Uterus (tissue), 2 donors: Measurements from ENCODE around the gene MYH11.

Experiments used
- CTCF ChIP-seq, 4 experiments: fragments of 200-600 bp in 2 of 4; fragments of 450-650 bp in 2 of 4; sonication (generic) in 2 of 4; IDR thresholded peaks; one replicate each; pipeline ENCODE4 v1.5.1; 2016 to 2019; ENCODE audit warnings: antibody characterized with exemption in 4 of 4, mild to moderate bottlenecking in 2 of 4, moderate library complexity in 1 of 4
- POLR2A ChIP-seq, 2 donors: fragments of 450-650 bp; IDR thresholded peaks; one replicate each; pipeline ENCODE4 v1.6.1; 2016; ENCODE audit warnings: antibody characterized with exemption in 2 of 2, mild to moderate bottlenecking in 1 of 2, moderate library complexity in 1 of 2

DNA sequence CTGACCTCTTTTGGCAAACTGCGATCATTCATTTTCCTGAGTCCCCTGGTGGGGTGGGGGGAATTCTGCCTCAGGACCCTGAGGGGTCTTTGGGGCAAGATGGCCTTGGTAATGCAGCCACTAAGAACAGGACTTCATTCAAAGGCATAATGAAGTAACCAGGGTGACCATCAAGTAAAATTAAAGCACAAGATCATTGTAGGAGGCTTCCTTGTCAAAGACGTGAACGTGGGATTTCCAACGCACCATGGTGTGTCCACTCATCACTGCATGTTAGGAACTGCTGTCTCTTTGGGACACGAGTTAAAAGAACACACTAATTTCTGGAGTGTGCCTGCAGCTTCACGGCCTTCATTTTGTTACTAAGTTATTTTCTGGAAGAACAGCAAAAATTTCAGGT lies 155.5 kb downstream of the MYH11 start:
- TF ChIP-seq CTCF (IDR thresholded peaks at IDR 0.05) = no peak
- no peak for TF ChIP-seq POLR2A (IDR thresholded peaks at IDR 0.05)
